ENCODE data around the gene DENND4B.

The DENND4B gene

DNA sequence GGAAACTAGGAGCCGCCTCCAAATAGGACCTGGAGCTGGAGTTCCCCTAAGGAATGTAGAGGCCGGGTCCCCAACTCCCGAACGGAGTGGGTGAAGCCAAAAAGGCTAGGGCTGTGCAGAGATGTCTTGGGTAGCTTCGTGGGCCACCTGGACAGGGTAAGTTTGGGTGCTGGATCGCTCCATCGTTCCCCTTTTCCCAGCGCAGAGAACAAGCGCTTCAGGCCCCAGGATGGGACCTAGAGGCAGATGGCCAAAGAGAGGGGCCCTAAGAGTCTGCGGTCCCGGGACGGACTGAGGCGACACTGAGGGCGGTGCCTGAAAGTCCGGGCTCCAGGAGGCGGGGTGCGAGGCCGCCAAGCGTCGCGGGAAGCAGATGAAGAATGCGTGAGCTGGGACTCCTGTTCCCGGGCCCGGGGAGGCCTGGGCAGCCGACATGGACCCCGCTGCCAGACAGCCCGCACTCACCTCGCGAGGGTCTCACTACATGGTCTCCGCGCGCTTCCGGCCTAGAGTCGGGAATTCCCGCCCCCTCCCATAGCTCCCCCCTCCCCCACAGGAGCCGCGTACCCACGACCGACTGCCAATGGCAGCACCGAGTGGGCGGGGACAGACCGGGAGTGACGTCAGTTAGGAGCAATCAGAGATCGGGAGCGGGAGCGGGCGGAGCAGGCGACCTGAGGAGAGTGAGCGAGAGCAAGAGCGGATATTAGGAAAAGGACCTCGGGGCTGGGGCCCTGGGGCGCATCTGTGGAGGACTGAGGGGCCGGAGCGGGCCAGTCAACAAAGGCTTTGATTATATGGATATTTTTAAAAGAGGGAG is 16.7 kb upstream of the DENND4B start, which contains the start of gene SLC39A1:
Gene SLC39A1 (minus strand): TSS at position 508 of the 820 bp plus-strand sequence. CDS start 822 bp downstream, outside the sequence.
- no peaks in the 10 kb centered on the region for H3K27me3 Mint-ChIP-seq
- H3K4me1 Mint-ChIP-seq (ENCODE audit: low read depth) = peaks cover 72% of the 10 kb centered on the region
- no peaks in the 10 kb centered on the region for H3K9me3 Mint-ChIP-seq
- intact Hi-C loops (cut with micrococcal nuclease) = loop anchor here (1.0 kb wide), 1 partner anchor 17 kb away; the partner anchor contains the start of gene DENND4B
- H3K27ac Mint-ChIP-seq = peak within 1 kb of the TSS; percentile 77
- H3K4me3 Mint-ChIP-seq = peak within 1 kb of the TSS; percentile 70
- H3K36me3 Mint-ChIP-seq (ENCODE audit: low read depth) = peaks cover 63% of the 10 kb centered on the region

DNA sequence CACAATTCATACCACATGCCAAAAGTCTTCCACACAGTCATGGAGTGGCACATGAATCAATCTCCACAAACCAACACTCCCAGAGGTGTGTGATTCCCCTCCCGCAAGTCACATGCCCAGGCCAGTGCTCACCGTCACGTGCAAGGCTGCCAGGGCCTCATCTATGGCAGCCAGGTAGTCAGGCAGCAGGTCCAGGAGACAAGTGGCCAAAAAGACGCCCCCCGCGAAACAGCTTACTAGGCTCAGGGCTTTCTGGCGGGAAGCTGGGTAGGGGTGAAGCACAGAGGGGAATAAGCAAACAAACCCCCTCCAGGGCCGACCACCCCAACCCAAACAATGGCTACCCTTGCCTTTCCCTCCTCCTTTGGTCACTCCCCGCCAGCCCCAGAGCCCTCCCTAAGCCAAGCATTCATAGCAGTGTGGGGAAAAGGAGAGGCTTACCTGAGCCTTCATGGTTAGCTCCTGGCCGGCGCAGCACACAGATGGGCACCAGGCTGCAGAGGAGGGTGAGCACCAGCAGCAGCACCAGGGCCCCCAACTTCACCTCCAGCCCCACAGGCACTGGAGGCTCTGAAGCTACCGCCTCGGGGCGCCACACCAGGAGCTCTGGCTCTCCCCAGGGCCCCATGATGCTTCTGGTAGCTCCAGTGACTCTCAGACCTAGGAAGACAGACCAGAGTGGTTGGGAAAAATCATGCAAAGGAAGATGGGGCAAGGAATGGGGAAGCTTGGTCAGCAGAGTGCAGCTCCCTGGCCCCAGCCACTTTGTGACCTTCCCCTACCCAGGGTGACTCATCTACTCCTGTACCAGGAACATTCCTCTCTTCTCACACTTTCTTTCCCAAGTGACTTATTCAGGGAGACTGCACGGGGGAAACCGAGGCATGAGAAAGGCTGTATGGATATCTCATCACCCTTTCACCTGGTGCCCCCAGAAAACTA is 15.8 kb upstream of the DENND4B start:
- Mint-ChIP-seq H3K27me3 (no peaks in the 10 kb centered on the region), H3K4me3 (peak overlapping the region; percentile 70), H3K27ac (peak overlapping the region; percentile 77), H3K9me3 (no peaks in the 10 kb centered on the region), H3K4me1 (ENCODE audit: low read depth) (peaks cover 68% of the 10 kb centered on the region), H3K36me3 (ENCODE audit: low read depth) (peaks cover 69% of the 10 kb centered on the region)
- intact Hi-C loops (cut with micrococcal nuclease) = loop anchor here (1.0 kb wide), 1 partner anchor 16 kb away; the partner anchor contains the start of gene DENND4B

GRCh38 chr1:153961421-153961820 is 14.9 kb upstream of the DENND4B start:
- intact Hi-C loops (cut with micrococcal nuclease) = no loop called here
- Mint-ChIP-seq H3K4me3 (peak overlapping the region; percentile 70), H3K36me3 (ENCODE audit: low read depth) (peaks cover 68% of the 10 kb centered on the region), H3K27me3 (no peaks in the 10 kb centered on the region), H3K9me3 (no peaks in the 10 kb centered on the region), H3K4me1 (ENCODE audit: low read depth) (peaks cover 77% of the 10 kb centered on the region), H3K27ac (no peak overlapping the region)

DNA sequence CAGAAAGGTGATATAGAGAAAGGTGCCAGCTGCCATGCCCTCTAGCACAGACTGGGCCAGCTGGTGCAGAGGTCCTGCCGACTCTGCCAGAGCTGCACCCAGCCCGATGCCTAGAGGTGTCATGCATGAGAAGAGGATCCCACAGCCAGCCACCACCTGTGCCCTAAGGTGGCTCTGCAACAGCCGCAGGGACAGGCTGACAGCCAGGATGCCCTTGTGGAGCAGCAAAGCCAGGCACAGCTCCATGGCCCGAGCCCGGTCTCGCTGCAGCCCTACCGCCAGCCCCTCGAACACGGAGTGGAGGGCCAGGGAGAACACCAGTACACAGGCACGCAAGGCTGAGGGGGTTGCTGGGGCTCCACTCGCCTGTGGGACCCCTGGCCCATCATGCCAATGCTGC is 13.7 kb upstream of the DENND4B start:
- peaks cover 61% of the 10 kb centered on the region for H3K36me3 Mint-ChIP-seq (ENCODE audit: low read depth)
- H3K4me3 Mint-ChIP-seq = no peak overlapping the region
- H3K9me3 Mint-ChIP-seq = no peaks in the 10 kb centered on the region
- intact Hi-C loops (cut with micrococcal nuclease) = no loop called here
- no peaks in the 10 kb centered on the region for H3K27me3 Mint-ChIP-seq
- H3K27ac Mint-ChIP-seq = peak overlapping the region; percentile 94
- peaks cover 78% of the 10 kb centered on the region for H3K4me1 Mint-ChIP-seq (ENCODE audit: low read depth)

- Mint-ChIP-seq H3K27me3 (no peaks in the 10 kb centered on the region), H3K27ac (peak overlapping the region; percentile 94), H3K4me3 (peak overlapping the region; percentile 14), H3K9me3 (no peaks in the 10 kb centered on the region), H3K36me3 (ENCODE audit: low read depth) (peaks cover 69% of the 10 kb centered on the region), H3K4me1 (ENCODE audit: low read depth) (peaks cover 79% of the 10 kb centered on the region)
- intact Hi-C loops (cut with micrococcal nuclease) = no loop called here
These were observed 12.9 kb upstream of the DENND4B start for GRCh38 chr1:153959454-153959853.

- Mint-ChIP-seq H3K27me3 (no peaks in the 10 kb centered on the region), H3K9me3 (no peaks in the 10 kb centered on the region), H3K4me3 (peak overlapping the region; percentile 94), H3K4me1 (ENCODE audit: low read depth) (peaks cover 79% of the 10 kb centered on the region), H3K27ac (peak overlapping the region; percentile 94), H3K36me3 (ENCODE audit: low read depth) (peaks cover 74% of the 10 kb centered on the region)
- intact Hi-C loops (cut with micrococcal nuclease) = loop anchor here (1.0 kb wide), 3 partner anchors 8 to 36 kb away; partner anchors contain the start of genes CREB3L4 and DENND4B
These were observed 12.4 kb upstream of the DENND4B start for GRCh38 chr1:153958961-153959260.

DNA sequence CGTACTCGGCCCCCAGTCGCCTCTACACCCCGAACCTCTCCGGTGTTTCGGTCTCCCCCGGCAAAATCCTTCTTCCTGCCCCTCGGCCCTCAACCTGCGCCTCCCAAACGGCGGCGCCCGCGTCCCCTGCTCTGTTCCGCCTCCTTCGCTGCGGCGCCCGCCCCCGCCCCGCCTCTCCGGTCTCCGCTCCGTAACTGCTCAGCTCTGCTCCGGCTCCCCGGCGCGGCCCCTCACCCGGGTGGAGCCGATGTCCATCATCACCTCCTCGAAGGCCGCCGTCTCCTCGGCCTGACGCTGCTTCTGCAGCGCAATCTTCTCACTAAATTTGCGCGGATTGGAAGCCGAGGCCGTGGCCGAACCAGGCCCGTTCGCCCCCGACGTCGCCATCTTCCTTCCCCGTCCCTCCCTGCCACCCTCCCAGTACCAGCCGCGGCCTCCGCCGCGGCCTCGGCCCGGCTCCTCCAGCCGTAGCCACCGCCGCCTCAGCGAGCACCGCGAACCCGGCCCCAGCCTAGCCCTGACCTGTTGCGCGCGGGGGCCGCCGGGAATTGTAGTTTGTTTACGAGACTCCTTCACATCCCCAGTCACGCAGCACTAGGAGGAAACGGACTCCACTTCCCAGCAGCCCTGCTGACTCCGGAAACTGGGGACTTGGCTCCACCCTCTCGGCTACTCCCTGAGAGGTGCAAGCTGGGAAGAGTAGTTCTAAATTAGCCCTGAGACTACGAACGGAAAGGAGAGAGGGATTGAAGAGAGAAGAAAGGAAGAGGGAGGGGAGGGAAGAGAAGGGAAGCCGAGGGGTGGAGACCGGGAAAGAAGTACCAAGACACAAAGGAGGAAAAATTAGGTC is 11.8 kb upstream of the DENND4B start, which contains the start of gene CRTC2:
Gene CRTC2 (minus strand): TSS at position 502 of the 850 bp plus-strand sequence. CDS start 115 bp downstream, at position 387.
- no peaks in the 10 kb centered on the region for H3K9me3 Mint-ChIP-seq
- peaks cover 79% of the 10 kb centered on the region for H3K4me1 Mint-ChIP-seq (ENCODE audit: low read depth)
- intact Hi-C loops (cut with micrococcal nuclease) = loop anchor here (1.0 kb wide), 3 partner anchors 9 to 35 kb away; partner anchors contain the start of genes CREB3L4 and DENND4B
- peak within 1 kb of the TSS; percentile 94 for H3K4me3 Mint-ChIP-seq
- peaks cover 80% of the 10 kb centered on the region for H3K36me3 Mint-ChIP-seq (ENCODE audit: low read depth)
- peak within 1 kb of the TSS; percentile 94 for H3K27ac Mint-ChIP-seq
- H3K27me3 Mint-ChIP-seq = no peaks in the 10 kb centered on the region

DNA sequence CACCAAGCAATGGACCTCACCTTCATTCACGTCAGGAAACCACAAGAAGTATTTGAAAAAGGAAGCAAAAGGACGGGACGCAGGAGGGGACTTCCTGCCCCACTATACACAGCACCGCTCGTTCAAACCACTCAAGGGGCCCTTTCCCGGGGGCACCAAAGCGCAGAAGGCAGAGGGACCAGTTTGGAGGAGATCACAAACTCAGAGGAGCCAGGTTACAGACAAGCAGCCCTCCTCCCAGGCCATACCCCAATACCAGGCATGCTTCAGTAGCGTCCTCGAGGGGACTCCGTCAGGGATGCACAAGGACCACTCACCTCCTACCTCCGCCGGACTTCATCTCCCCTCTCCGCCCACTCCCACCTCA is 11.2 kb upstream of the DENND4B start:
- no peaks in the 10 kb centered on the region for H3K9me3 Mint-ChIP-seq
- H3K4me3 Mint-ChIP-seq = peak overlapping the region; percentile 94
- H3K4me1 Mint-ChIP-seq (ENCODE audit: low read depth) = peaks cover 82% of the 10 kb centered on the region
- H3K36me3 Mint-ChIP-seq (ENCODE audit: low read depth) = peaks cover 83% of the 10 kb centered on the region
- no peaks in the 10 kb centered on the region for H3K27me3 Mint-ChIP-seq
- H3K27ac Mint-ChIP-seq = peak overlapping the region; percentile 94
- intact Hi-C loops (cut with micrococcal nuclease) = loop anchor here (1.0 kb wide), 3 partner anchors 10 to 34 kb away; partner anchors contain the start of genes CREB3L4 and DENND4B

DNA sequence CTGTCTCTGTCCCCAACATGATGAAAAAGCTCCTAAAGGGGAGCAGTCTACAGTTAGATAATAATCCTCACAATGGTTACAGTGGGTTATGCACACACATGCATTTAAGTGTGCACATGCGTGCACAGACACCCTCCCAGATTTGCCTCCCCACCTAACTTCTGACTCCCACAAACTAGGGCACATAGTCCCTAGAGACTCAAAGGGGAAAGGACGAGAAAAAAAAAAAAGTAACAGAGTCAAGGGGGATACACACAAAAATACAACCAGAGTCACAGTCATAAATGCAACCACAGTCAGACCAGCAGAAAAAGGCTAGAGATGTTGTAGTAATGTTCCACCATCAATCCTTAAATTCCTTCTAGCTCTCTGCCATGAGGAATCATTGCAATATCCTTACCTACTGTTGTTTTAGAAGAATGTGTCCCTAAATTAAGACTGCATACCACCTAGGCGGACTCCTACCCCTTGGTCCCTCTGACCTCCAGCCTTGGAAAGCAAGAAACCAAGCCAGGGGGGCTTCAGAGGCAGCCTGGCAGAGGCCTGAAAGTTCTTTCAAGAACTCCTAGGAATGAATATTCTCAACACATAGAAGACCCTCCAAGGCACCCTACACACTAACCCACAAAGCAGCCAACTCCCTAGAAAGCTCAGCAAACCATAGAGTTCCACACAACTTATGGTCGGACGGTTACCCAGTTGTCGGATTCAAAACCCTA is 10.6 kb upstream of the DENND4B start:
- peak overlapping the region; percentile 94 for H3K27ac Mint-ChIP-seq
- H3K9me3 Mint-ChIP-seq = no peaks in the 10 kb centered on the region
- peak overlapping the region; percentile 94 for H3K4me3 Mint-ChIP-seq
- H3K27me3 Mint-ChIP-seq = no peaks in the 10 kb centered on the region
- peaks cover 81% of the 10 kb centered on the region for H3K4me1 Mint-ChIP-seq (ENCODE audit: low read depth)
- H3K36me3 Mint-ChIP-seq (ENCODE audit: low read depth) = peaks cover 83% of the 10 kb centered on the region
- intact Hi-C loops (cut with micrococcal nuclease) = no loop called here

DNA sequence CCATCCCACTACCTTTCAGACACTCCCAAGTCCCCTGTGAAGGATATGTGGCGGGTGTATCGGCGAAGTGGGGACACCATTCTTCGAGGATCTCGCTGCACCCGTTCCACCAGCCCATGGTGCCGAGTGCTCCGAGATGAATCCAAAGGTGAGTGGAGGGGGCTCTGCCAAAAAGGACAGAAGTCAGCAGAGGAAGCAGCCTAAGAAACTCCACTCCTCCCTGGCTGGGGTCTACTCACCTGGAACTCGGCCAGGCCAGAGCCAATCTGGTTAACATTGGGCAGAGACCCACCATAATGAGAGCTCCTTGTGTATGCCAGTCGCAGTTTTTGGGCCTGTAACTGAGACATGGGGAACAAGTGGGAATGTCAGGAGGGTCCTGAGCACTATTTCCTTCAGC is 8.3 kb upstream of the DENND4B start:
- intact Hi-C loops (cut with micrococcal nuclease) = no loop called here
- H3K4me3 Mint-ChIP-seq = no peak overlapping the region
- peak overlapping the region; percentile 20 for H3K27ac Mint-ChIP-seq
- peaks cover 83% of the 10 kb centered on the region for H3K36me3 Mint-ChIP-seq (ENCODE audit: low read depth)
- H3K4me1 Mint-ChIP-seq (ENCODE audit: low read depth) = peaks cover 81% of the 10 kb centered on the region
- H3K9me3 Mint-ChIP-seq = no peaks in the 10 kb centered on the region
- H3K27me3 Mint-ChIP-seq = no peaks in the 10 kb centered on the region

DNA sequence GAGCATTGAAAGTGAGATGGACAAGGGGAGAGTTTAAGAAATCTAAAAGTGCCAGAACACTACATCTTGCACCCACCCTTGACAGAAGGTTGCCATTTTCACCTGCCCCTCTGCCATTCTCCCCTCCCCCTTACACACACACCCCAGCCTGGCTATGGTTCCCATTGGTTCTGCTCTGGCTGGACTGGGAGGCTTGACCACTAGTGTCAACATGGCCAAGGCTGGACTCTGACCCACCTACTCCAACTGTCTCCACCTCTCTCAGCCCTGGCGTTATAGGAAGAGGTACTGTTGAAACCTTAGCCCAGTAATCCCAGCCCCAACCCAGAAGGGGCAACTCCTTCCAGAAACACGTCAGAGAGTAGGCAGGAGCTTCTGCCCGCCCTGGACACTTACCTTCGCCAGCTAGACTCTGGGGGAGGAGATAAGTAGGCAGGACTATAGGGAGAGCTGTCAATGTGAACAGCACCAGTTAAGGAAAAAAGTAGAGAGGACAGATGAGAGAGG is 7.4 kb upstream of the DENND4B start:
- H3K36me3 Mint-ChIP-seq (ENCODE audit: low read depth) = peaks cover 83% of the 10 kb centered on the region
- H3K27me3 Mint-ChIP-seq = no peaks in the 10 kb centered on the region
- H3K27ac Mint-ChIP-seq = peak overlapping the region; percentile 20
- intact Hi-C loops (cut with micrococcal nuclease) = no loop called here
- no peak overlapping the region for H3K4me3 Mint-ChIP-seq
- H3K9me3 Mint-ChIP-seq = no peaks in the 10 kb centered on the region
- H3K4me1 Mint-ChIP-seq (ENCODE audit: low read depth) = peaks cover 77% of the 10 kb centered on the region

DNA sequence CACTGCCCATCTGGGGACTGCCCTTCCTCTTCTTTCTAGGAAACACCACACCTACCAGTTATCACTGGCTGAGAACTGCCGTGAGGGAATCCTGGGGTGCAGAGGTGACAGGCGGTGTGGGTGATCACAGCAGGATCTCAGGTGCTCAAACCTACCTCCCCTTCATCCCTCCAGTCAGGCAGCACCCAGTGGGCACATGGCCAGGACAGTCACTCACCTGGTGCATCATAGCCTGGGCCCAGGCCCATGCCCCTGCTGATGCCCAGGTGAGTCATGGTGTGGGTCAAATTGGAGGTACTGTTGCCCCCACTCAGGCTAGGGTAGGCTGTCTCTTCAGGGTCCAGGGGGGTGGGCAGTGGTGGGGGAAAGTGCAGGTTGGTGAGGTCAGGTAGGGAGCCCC is 5.3 kb upstream of the DENND4B start:
- intact Hi-C loops (cut with micrococcal nuclease) = no loop called here
- peaks cover 85% of the 10 kb centered on the region for H3K4me1 Mint-ChIP-seq (ENCODE audit: low read depth)

More for the DNA sequence above, 5.3 kb upstream of the DENND4B start:
- no peak overlapping the region for H3K4me3 Mint-ChIP-seq
- no peaks in the 10 kb centered on the region for H3K9me3 Mint-ChIP-seq
- H3K27me3 Mint-ChIP-seq = no peaks in the 10 kb centered on the region
- no peak overlapping the region for H3K27ac Mint-ChIP-seq
- peaks cover 84% of the 10 kb centered on the region for H3K36me3 Mint-ChIP-seq (ENCODE audit: low read depth)
